ENCODE data around the gene PTPN3. TPM values are rescaled to one million over a fixed set of nuclear protein-coding genes. Genes with fewer than 3 reads are reported as not detected.

The PTPN3 gene
- total RNA-seq, 1 experiment from 2014 or later = 10.4 TPM

GRCh38 chr9:109542922-109543321 lies 44.8 kb upstream of the PTPN3 start:
- in situ Hi-C loops (cut with HindIII; ENCODE audit: low pct_unique_long_range_greater_than_20kb, low sequenced_read_pairs) = no loop called here
- BruUV-seq (replicated peaks) = no TSS peak

GRCh38 chr9:109538346-109538745 lies 40.2 kb upstream of the PTPN3 start:
- intact Hi-C loops (cut with micrococcal nuclease; ENCODE audit: unreplicated experiment) = no loop called here
- no peak overlapping the region for H3K27ac ChIP-seq (ENCODE audit: low read length)

More at GRCh38 chr9:109542922-109543321, 44.8 kb upstream of the PTPN3 start:
- TF ChIP-seq SIN3A (IDR thresholded peaks at IDR 0.05; ENCODE audit: borderline replicate concordance, insufficient read depth, low read depth, low read length) (no peak), REST (IDR thresholded peaks at IDR 0.05; ENCODE audit: insufficient read depth in 1 of 2, low read depth in 2 of 2, low read length in 1 of 2) (no peak), CTCF (IDR thresholded peaks at IDR 0.05) (no peak), TCF7L2 (IDR thresholded peaks at IDR 0.05; ENCODE audit: low read depth, low read length) (no peak), POLR2AphosphoS5 (IDR thresholded peaks at IDR 0.05; ENCODE audit: low read depth, low read length) (no peak)
- Histone ChIP-seq H3K27ac (ENCODE audit: low read length) (no peak overlapping the region), H3K4me3 (ENCODE audit: low read depth in 2 of 2, low read length in 2 of 2) (no peak overlapping the region), H3K27me3 (ENCODE audit: control insufficient read depth, insufficient read depth, low read length) (no peaks in the 10 kb centered on the region; the same call in none of the 2 replicates), H3K4me1 (ENCODE audit: control insufficient read depth, insufficient read depth, low read length) (no peaks in the 10 kb centered on the region), H3K36me3 (ENCODE audit: control insufficient read depth, insufficient read depth, low read length) (no peaks in the 10 kb centered on the region), H3K9me3 (ENCODE audit: control insufficient read depth, insufficient read depth, low read depth, low read length) (no peaks in the 10 kb centered on the region)
- no peak for ATAC-seq
- intact Hi-C loops (cut with micrococcal nuclease; ENCODE audit: unreplicated experiment) = no loop called here
- ChIA-PET POLR2A (no interaction called here), CTCF (no interaction called here)
- no peak for DNase-seq (ENCODE audit: low read depth, low spot score)

More at GRCh38 chr9:109538346-109538745, 40.2 kb upstream of the PTPN3 start:
- ATAC-seq (no peak), DNase-seq (ENCODE audit: low read depth, low spot score) (no peak)
- ChIA-PET POLR2A (no interaction called here), CTCF (no interaction called here)
- Histone ChIP-seq H3K36me3 (ENCODE audit: control insufficient read depth, insufficient read depth, low read length) (no peaks in the 10 kb centered on the region), H3K27me3 (ENCODE audit: control insufficient read depth, insufficient read depth, low read length) (peaks cover 6% of the 10 kb centered on the region), H3K4me3 (ENCODE audit: low read depth in 2 of 2, low read length in 2 of 2) (no peak overlapping the region), H3K4me1 (ENCODE audit: control insufficient read depth, insufficient read depth, low read length) (no peaks in the 10 kb centered on the region), H3K9me3 (ENCODE audit: control insufficient read depth, insufficient read depth, low read depth, low read length) (no peaks in the 10 kb centered on the region)
- in situ Hi-C loops (cut with HindIII; ENCODE audit: low pct_unique_long_range_greater_than_20kb, low sequenced_read_pairs) = no loop called here
- TF ChIP-seq SIN3A (IDR thresholded peaks at IDR 0.05; ENCODE audit: borderline replicate concordance, insufficient read depth, low read depth, low read length) = no peak
- TF ChIP-seq TCF7L2 (IDR thresholded peaks at IDR 0.05; ENCODE audit: low read depth, low read length) = no peak
- TF ChIP-seq POLR2AphosphoS5 (IDR thresholded peaks at IDR 0.05; ENCODE audit: low read depth, low read length) = no peak
- no peak for TF ChIP-seq CTCF (IDR thresholded peaks at IDR 0.05)
- no peak for TF ChIP-seq REST (IDR thresholded peaks at IDR 0.05; ENCODE audit: insufficient read depth in 1 of 2, low read depth in 2 of 2, low read length in 1 of 2)
- no TSS peak for BruUV-seq (replicated peaks)
